ENCODE measurements around the gene SPATA3.
"Not testable (repeated sequence)": the region's sequence is repeated elsewhere in the genome, so short reads cannot be mapped to it uniquely, and the experiment has no call there.

DNA sequence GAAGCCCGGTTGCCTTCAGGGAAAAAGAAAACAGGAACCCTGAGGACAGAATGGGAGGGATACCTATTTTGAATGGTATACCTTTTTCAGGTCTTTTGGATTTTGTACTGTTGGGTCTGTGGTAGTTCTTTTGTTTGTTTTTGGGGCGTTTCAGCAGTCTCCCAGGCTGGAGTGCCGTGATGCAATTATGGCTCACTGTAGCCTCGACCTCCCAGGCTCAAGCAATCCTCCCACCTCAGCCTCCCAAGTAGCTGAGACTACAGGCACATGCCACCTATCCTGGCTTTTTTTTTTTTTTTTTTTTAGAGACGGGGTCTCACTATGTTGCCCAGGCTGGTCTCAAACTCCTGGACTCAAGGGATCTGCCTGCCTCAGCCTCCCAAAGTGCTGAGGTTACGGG is 27.6 kb upstream of the SPATA3 start:
- TF ChIP-seq, protein P1, sequence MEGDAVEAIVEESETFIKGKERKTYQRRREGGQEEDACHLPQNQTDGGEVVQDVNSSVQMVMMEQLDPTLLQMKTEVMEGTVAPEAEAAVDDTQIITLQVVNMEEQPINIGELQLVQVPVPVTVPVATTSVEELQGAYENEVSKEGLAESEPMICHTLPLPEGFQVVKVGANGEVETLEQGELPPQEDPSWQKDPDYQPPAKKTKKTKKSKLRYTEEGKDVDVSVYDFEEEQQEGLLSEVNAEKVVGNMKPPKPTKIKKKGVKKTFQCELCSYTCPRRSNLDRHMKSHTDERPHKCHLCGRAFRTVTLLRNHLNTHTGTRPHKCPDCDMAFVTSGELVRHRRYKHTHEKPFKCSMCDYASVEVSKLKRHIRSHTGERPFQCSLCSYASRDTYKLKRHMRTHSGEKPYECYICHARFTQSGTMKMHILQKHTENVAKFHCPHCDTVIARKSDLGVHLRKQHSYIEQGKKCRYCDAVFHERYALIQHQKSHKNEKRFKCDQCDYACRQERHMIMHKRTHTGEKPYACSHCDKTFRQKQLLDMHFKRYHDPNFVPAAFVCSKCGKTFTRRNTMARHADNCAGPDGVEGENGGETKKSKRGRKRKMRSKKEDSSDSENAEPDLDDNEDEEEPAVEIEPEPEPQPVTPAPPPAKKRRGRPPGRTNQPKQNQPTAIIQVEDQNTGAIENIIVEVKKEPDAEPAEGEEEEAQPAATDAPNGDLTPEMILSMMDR (optimal IDR thresholded peaks at IDR 0.05 in 1 of 3, IDR thresholded peaks at IDR 0.05 in 1 of 3, conservative IDR thresholded peaks at IDR 0.05 in 1 of 3; ENCODE audit: extremely low read depth in 1 of 3, insufficient read depth in 2 of 3, low read length in 3 of 3) = not testable (repeated sequence)
- not testable (repeated sequence) for TF ChIP-seq EZH2 (IDR thresholded peaks at IDR 0.05; ENCODE audit: low read length)

All from keratinocyte (primary cell).